ENCODE data around the gene CRY1. TPM values are rescaled to one million over a fixed set of nuclear protein-coding genes. Genes with fewer than 3 reads are reported as not detected.

The CRY1 gene
- total and polyA plus RNA-seq, 8 donors = 19.4 to 33.7 (median 27.4) TPM

GRCh38 chr12:107091381-107091780 is 2.0 kb downstream of the CRY1 start:
- Histone ChIP-seq H3K36me3 (no peaks in the 10 kb centered on the region), H3K4me1 (peaks cover 0 to 28% of the 10 kb centered on the region in 2 donors), H3K27ac (peak overlapping the region; percentile 95 to 98), H3K4me3 (peak overlapping the region; percentile 87 to 99), H3K9me3 (no peaks in the 10 kb centered on the region), H3K27me3 (peaks cover 0 to 5% of the 10 kb centered on the region in 2 donors)
- peak in 2 of 4 donors; percentile 85 to 89 for DNase-seq
- intact Hi-C loops (cut with DNase I) = no loop called here
- no peak for ATAC-seq
- no peak for TF ChIP-seq CTCF (IDR thresholded peaks at IDR 0.05)

- Histone ChIP-seq H3K4me3 (no peak overlapping the region), H3K27ac (peak overlapping the region in 1 of 2 donors; percentile 98), H3K9me3 (no peaks in the 10 kb centered on the region), H3K36me3 (no peaks in the 10 kb centered on the region), H3K4me1 (peaks cover 0 to 28% of the 10 kb centered on the region in 2 donors), H3K27me3 (peaks cover 0 to 5% of the 10 kb centered on the region in 2 donors)
- no peak for ATAC-seq
- intact Hi-C loops (cut with DNase I) = no loop called here
- DNase-seq = peak in 2 of 4 donors; percentile 39 to 59
- no peak for TF ChIP-seq CTCF (IDR thresholded peaks at IDR 0.05)
These were observed 2.6 kb downstream of the CRY1 start for GRCh38 chr12:107090711-107091110.

- Histone ChIP-seq H3K27me3 (peaks cover 0 to 5% of the 10 kb centered on the region in 2 donors), H3K4me1 (peaks cover 0 to 21% of the 10 kb centered on the region in 2 donors), H3K27ac (no peak overlapping the region), H3K36me3 (no peaks in the 10 kb centered on the region), H3K9me3 (no peaks in the 10 kb centered on the region), H3K4me3 (no peak overlapping the region)
- no peak for DNase-seq
- intact Hi-C loops (cut with DNase I) = no loop called here
- ATAC-seq = no peak
- TF ChIP-seq CTCF (IDR thresholded peaks at IDR 0.05) = no peak
These were observed 4.4 kb downstream of the CRY1 start for GRCh38 chr12:107088912-107089311.

GRCh38 chr12:107086314-107086713 is 7.0 kb downstream of the CRY1 start:
- no peak overlapping the region for H3K27ac ChIP-seq
- no peak overlapping the region for H3K4me3 ChIP-seq
- DNase-seq = no peak
- H3K4me1 ChIP-seq = peaks cover 0 to 10% of the 10 kb centered on the region in 2 donors
- intact Hi-C loops (cut with DNase I) = no loop called here
- peaks cover 0 to 6% of the 10 kb centered on the region in 2 donors for H3K9me3 ChIP-seq
- H3K36me3 ChIP-seq = no peaks in the 10 kb centered on the region
- TF ChIP-seq CTCF (IDR thresholded peaks at IDR 0.05) = no peak
- ATAC-seq = no peak
- H3K27me3 ChIP-seq = no peaks in the 10 kb centered on the region

- Histone ChIP-seq H3K4me1 (peaks cover 0 to 3% of the 10 kb centered on the region in 2 donors), H3K4me3 (no peak overlapping the region), H3K9me3 (peaks cover 0 to 6% of the 10 kb centered on the region in 2 donors), H3K27ac (no peak overlapping the region), H3K27me3 (no peaks in the 10 kb centered on the region), H3K36me3 (no peaks in the 10 kb centered on the region)
- TF ChIP-seq CTCF (IDR thresholded peaks at IDR 0.05) = no peak
- intact Hi-C loops (cut with DNase I) = no loop called here
- ATAC-seq (no peak), DNase-seq (no peak)
These were observed 11.6 kb downstream of the CRY1 start for GRCh38 chr12:107081778-107082177.

Measured in left lung (tissue), 10 donors.